Tibial nerve (tissue), 4 donors: ENCODE data around the gene KLF1.

Source experiments
- CTCF ChIP-seq, 5 experiments: fragments of 200-600 bp in 3 of 5; fragments of 450-650 bp in 2 of 5; sonication (generic) in 3 of 5; IDR thresholded peaks; one replicate each; pipeline ENCODE4 v1.5.1; 2016 to 2019; ENCODE audit warnings: antibody characterized with exemption in 5 of 5, mild to moderate bottlenecking in 3 of 5, moderate library complexity in 2 of 5
- EP300 ChIP-seq, 2 donors: sonication (generic); formaldehyde crosslinking; IDR thresholded peaks; one replicate each; pipeline ENCODE4 v1.6.1; 2017; ENCODE audit warnings: antibody characterized with exemption in 2 of 2, mild to moderate bottlenecking in 1 of 2
- POLR2A ChIP-seq, 2 donors: fragments of 450-650 bp; IDR thresholded peaks; one replicate each; pipeline ENCODE4 v1.6.1; 2017; ENCODE audit warnings: antibody characterized with exemption in 2 of 2, mild to moderate bottlenecking in 2 of 2, moderate library complexity in 2 of 2

DNA sequence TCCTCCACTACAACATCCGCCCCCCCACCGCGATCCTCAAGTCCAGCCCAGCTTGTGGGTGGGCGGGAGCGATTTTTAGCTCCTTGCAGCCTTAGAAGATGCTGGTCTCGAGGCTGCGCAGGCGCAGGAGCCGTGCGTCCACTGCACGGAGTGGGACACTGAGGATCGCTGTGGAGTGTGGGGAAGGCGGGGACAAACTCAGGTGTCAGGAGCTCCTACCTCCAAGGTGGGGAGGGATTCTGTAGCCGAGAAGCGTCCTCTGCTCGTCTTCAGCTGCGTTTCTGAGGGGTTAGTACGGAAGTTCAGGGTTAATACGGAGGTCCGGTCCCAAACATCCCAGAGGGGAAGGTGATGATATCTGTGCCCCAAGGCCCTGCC is 52.4 kb downstream of the KLF1 start, which contains the start of gene RTBDN:
- TF ChIP-seq CTCF (IDR thresholded peaks at IDR 0.05): no peak
- no peak for TF ChIP-seq EP300 (IDR thresholded peaks at IDR 0.05)
- no peak for TF ChIP-seq POLR2A (IDR thresholded peaks at IDR 0.05)
